Immature natural killer cell (primary cell): ENCODE data around the gene LYRM7. TPM values are rescaled to one million over a fixed set of nuclear protein-coding genes. Genes with fewer than 3 reads are reported as not detected.
"Not testable (repeated sequence)": the region's sequence is repeated elsewhere in the genome, so short reads cannot be mapped to it uniquely, and the experiment has no call there.

ENCODE experiments used
- DNase-seq, 3 donors: peaks; one replicate each; pipeline ENCODE4 v3.0.0; 2022; ENCODE audit warnings: mixed read lengths in 1 of 3
- H3K27ac Mint-ChIP-seq, 6 donors: one replicate each; pipeline ENCODE4 v1.8.0; 2020; ENCODE audit warnings: mixed read lengths in 6 of 6, mild to moderate bottlenecking in 5 of 6, inconsistent platforms in 4 of 6, moderate library complexity in 3 of 6
- H3K27me3 Mint-ChIP-seq, 3 donors: one replicate each; pipeline ENCODE4 v1.8.0; 2020 to 2021; ENCODE audit warnings: low read depth in 3 of 3, mild to moderate bottlenecking in 3 of 3, mixed read lengths in 3 of 3, moderate library complexity in 3 of 3, inconsistent platforms in 1 of 3
- H3K36me3 Mint-ChIP-seq, 3 donors: one replicate each; pipeline ENCODE4 v1.8.0; 2020; ENCODE audit warnings: mixed read lengths in 3 of 3, inconsistent platforms in 2 of 3, mild to moderate bottlenecking in 2 of 3
- H3K4me1 Mint-ChIP-seq, 2 donors: one replicate each; pipeline ENCODE4 v1.8.0; 2020; ENCODE audit warnings: inconsistent platforms in 2 of 2, mild to moderate bottlenecking in 2 of 2, mixed read lengths in 2 of 2, moderate library complexity in 1 of 2
- H3K4me3 Mint-ChIP-seq, 5 donors: one replicate each; pipeline ENCODE4 v1.8.0; 2020; ENCODE audit warnings: mild to moderate bottlenecking in 5 of 5, mixed read lengths in 5 of 5, inconsistent platforms in 3 of 5, moderate library complexity in 3 of 5
- H3K9me3 Mint-ChIP-seq, 6 donors: one replicate each; pipeline ENCODE4 v1.8.0; 2020; ENCODE audit warnings: mild to moderate bottlenecking in 6 of 6, mixed read lengths in 6 of 6, inconsistent platforms in 4 of 6, moderate library complexity in 3 of 6
- polyA plus RNA-seq, 3 donors: library from polyadenylated mRNA; unstranded; fragments of 300-500 nt; fragmentation: Illumina TruSeq; gene quantifications; one replicate each; pipeline ENCODE4 v1.2.3, GENCODE V29; 2021

LYRM7 gene
- polyA plus RNA-seq, 3 donors from 2014 or later, result 5.0 to 8.7 (median 6.7) TPM

DNA sequence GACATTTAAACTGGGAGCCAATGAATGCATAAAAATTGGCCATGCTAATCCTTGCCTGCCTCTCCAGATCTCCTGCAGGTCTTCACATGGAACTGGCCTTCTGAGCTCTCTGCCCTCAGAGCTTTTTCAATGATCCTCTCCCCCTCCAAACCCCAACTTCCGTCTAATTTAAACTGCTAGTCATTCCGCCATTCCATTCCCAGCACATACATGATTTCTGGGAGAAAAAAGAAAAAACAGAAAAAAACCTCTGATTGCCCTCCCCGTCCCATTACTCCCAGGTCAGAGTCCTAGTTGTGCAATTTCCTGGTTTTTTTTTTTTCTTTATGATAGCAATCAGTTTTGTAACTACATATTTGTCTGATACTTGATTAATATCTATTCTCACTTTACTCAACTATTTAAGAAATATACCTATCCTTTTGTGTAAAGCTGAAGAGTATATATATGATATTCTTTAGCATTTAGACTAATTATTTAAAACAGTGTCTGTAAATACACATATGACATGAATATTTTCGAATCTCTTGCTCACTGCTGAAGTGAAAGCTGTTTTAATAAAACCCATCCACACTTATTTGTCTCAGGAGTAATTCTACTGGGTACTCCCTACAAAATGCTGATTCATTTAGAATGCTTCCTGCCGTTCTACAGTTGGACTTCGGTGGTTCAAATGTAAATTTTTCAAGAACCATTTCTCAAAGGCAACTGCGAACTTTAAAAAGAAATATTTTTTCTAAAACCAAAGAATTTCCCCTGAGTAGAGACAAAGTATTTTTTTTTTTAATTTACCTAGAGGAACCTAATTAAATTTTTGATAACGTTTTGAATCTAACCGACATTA lies 7.2 kb upstream of the LYRM7 start:
- H3K9me3 Mint-ChIP-seq, result no peaks in the 10 kb centered on the region
- H3K36me3 Mint-ChIP-seq, result peaks cover 0 to 30% (median 7%) of the 10 kb centered on the region in 3 donors
- DNase-seq, result no peak
- H3K27me3 Mint-ChIP-seq, result peaks cover 7 to 9% (median 8%) of the 10 kb centered on the region in 3 donors
- peak overlapping the region; percentile 90 to 98 (median 94) for H3K27ac Mint-ChIP-seq
- peaks cover 33 to 69% of the 10 kb centered on the region in 2 donors for H3K4me1 Mint-ChIP-seq
- H3K4me3 Mint-ChIP-seq, result peak overlapping the region; percentile 84 to 95 (median 94)

- peak; percentile 68 to 71 (median 69) for DNase-seq
- H3K9me3 Mint-ChIP-seq, result no peaks in the 10 kb centered on the region
- peak overlapping the region; percentile 95 to 98 (median 97) for H3K4me3 Mint-ChIP-seq
- H3K27me3 Mint-ChIP-seq, result peaks cover 5 to 9% (median 8%) of the 10 kb centered on the region in 3 donors
- H3K4me1 Mint-ChIP-seq, result peaks cover 33 to 67% of the 10 kb centered on the region in 2 donors
- peaks cover 0 to 21% (median 3%) of the 10 kb centered on the region in 3 donors for H3K36me3 Mint-ChIP-seq
- H3K27ac Mint-ChIP-seq, result peak overlapping the region; percentile 94 to 98 (median 97)
Observed at GRCh38 chr5:131164191-131165118, 6.3 kb upstream of the LYRM7 start.

DNA sequence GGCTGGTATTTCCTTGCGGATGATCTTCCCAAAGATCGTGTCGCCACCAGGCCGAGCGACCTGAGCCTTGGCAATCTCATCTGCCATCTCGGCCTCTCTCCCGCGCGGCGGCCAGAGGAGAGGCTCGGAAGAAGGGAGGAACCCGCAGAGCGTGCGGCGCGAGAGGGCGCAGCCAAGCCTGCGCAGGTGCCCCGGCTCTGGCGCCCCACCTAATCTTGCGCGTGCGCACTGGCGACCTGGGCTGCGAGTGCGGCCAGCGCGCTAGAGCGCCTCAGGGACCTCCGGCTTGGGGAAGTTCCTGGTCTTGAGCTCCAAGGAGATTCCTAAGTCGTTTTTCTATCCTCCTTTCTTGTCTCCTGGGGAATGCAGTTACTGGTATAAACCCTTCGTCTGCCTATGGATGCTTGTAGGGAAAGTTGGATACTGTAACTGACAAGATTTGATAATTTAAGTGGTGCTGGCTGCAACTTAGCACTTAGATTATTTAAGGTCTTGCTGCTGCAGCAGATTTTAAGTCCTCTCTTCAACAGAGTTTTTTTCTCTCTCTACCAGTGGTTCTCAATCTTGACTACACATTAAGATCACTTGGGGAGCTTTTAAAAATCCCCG lies 5.5 kb upstream of the LYRM7 start, which contains the start of gene HINT1:
HINT1 (minus strand) TSS at position 138 of the 609 bp plus-strand sequence; CDS start at position 87, 51 bp downstream.
- H3K27ac Mint-ChIP-seq, result peak within 1 kb of the TSS; percentile 94 to 98 (median 97)
- DNase-seq, result peak; percentile 90 to 93 (median 92)
- peaks cover 0 to 17% (median 3%) of the 10 kb centered on the region in 3 donors for H3K36me3 Mint-ChIP-seq
- H3K9me3 Mint-ChIP-seq, result no peaks in the 10 kb centered on the region
- H3K4me3 Mint-ChIP-seq, result peak within 1 kb of the TSS; percentile 95 to 98 (median 97)
- peaks cover 38 to 68% of the 10 kb centered on the region in 2 donors for H3K4me1 Mint-ChIP-seq
- H3K27me3 Mint-ChIP-seq, result peaks cover 5 to 9% (median 8%) of the 10 kb centered on the region in 3 donors

DNA sequence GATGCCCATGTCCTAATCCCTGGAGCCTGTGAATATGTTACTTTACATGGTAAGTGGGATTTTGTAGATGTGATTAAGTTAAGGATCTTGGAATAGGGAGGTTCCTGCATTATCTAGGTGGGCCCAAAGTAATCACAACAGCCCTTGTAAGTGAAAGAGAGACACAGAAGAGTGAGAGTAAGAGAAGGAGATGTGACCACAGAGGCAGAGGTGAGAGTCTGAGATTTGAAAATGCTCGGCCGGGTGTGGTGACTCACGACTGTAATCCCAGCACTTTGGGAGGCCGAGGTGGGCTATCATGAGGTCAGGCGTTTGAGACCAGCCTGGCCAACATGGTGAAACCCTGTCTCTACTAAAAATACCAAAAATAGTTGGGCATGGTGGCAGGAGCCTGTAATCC lies 3.1 kb upstream of the LYRM7 start:
- DNase-seq, result no peak
- H3K4me3 Mint-ChIP-seq, result peak overlapping the region in 1 of 5 donors; percentile 50
- peaks cover 0 to 4% (median 0%) of the 10 kb centered on the region in 3 donors for H3K36me3 Mint-ChIP-seq
- peaks cover 5 to 13% (median 8%) of the 10 kb centered on the region in 3 donors for H3K27me3 Mint-ChIP-seq
- H3K4me1 Mint-ChIP-seq, result peaks cover 52 to 68% of the 10 kb centered on the region in 2 donors
- no peaks in the 10 kb centered on the region for H3K9me3 Mint-ChIP-seq
- H3K27ac Mint-ChIP-seq, result peak overlapping the region in 1 of 6 donors; percentile 29

GRCh38 chr5:131169810-131170539 lies 769 bp upstream of the LYRM7 start:
- Mint-ChIP-seq H3K36me3 (no peaks in the 10 kb centered on the region), H3K4me3 (peak overlapping the region; percentile 93 to 99 (median 96)), H3K27me3 (peaks cover 4 to 8% (median 7%) of the 10 kb centered on the region in 3 donors), H3K9me3 (no peaks in the 10 kb centered on the region), H3K4me1 (peaks cover 36 to 55% of the 10 kb centered on the region in 2 donors), H3K27ac (peak overlapping the region; percentile 93 to 98 (median 94))
- DNase-seq, result no peak

DNA sequence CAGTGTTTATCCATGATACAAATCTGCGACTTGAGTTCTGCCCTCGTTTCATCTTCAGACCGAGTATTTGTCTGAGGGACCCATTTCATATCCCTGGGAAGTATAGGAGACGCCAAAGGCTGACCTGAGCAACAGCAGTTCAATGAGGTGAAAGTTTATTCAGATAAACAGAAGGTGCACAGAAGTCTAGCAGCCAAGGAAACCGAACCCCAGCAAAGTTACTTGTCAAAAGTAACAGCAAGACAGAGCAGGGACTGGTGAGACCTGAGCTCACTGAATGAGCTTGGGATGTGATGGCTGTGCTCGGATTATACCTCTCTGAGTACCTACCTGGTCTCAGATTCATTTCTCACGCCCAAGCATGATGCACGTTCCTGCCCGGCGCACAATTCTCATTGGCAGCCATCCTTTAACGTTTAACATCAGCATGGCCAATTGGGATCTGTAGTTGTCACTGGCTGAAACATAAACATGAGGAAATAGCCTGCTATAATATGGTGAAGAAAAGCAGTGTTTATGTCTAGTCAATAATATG lies 599 bp downstream of the LYRM7 start:
- H3K27me3 Mint-ChIP-seq, result peaks cover 1 to 4% (median 3%) of the 10 kb centered on the region in 3 donors
- H3K36me3 Mint-ChIP-seq, result peaks cover 0 to 3% (median 0%) of the 10 kb centered on the region in 3 donors
- DNase-seq, result no peak
- H3K27ac Mint-ChIP-seq, result peak overlapping the region; percentile 93 to 98 (median 94)
- H3K9me3 Mint-ChIP-seq, result no peaks in the 10 kb centered on the region
- peaks cover 25 to 43% of the 10 kb centered on the region in 2 donors for H3K4me1 Mint-ChIP-seq
- peak overlapping the region; percentile 93 to 99 (median 96) for H3K4me3 Mint-ChIP-seq

DNA sequence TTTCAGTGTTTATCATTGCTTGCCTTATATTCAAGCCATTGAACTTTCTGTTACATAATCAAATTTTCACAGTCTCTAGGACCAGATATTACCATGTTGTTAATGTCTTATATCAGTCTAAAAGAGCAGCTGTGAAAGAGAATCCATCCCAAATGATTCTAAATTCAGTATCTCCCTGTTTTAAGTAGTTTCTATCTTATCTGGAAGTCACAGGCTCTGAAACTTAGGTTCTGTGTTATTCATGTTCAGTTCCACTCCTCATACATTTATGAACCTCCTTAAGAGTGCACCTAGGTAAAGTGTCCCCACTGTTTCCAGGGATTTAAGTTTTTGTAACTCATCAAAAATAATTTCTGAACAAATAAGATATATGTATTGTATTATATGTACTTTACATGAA lies 9.7 kb downstream of the LYRM7 start:
- Mint-ChIP-seq H3K36me3 (peaks cover 4 to 8% (median 6%) of the 10 kb centered on the region in 3 donors), H3K27me3 (peaks cover 0 to 1% (median 0%) of the 10 kb centered on the region in 3 donors), H3K4me1 (no peaks in the 10 kb centered on the region), H3K27ac (no peak overlapping the region), H3K4me3 (no peak overlapping the region), H3K9me3 (no peaks in the 10 kb centered on the region)
- DNase-seq, result no peak

- no peak for DNase-seq
- Mint-ChIP-seq H3K4me3 (no peak overlapping the region), H3K9me3 (no peaks in the 10 kb centered on the region), H3K36me3 (peaks cover 4 to 6% (median 5%) of the 10 kb centered on the region in 3 donors), H3K4me1 (no peaks in the 10 kb centered on the region), H3K27me3 (no peaks in the 10 kb centered on the region), H3K27ac (no peak overlapping the region)
Observed at GRCh38 chr5:131182839-131183238, 12.1 kb downstream of the LYRM7 start.

- Mint-ChIP-seq H3K36me3 (peaks cover 9 to 14% (median 10%) of the 10 kb centered on the region in 3 donors), H3K9me3 (no peaks in the 10 kb centered on the region), H3K4me3 (no peak overlapping the region), H3K27me3 (no peaks in the 10 kb centered on the region), H3K27ac (no peak overlapping the region), H3K4me1 (no peaks in the 10 kb centered on the region)
- no peak for DNase-seq
Observed at GRCh38 chr5:131185523-131186104, 14.9 kb downstream of the LYRM7 start.

DNA sequence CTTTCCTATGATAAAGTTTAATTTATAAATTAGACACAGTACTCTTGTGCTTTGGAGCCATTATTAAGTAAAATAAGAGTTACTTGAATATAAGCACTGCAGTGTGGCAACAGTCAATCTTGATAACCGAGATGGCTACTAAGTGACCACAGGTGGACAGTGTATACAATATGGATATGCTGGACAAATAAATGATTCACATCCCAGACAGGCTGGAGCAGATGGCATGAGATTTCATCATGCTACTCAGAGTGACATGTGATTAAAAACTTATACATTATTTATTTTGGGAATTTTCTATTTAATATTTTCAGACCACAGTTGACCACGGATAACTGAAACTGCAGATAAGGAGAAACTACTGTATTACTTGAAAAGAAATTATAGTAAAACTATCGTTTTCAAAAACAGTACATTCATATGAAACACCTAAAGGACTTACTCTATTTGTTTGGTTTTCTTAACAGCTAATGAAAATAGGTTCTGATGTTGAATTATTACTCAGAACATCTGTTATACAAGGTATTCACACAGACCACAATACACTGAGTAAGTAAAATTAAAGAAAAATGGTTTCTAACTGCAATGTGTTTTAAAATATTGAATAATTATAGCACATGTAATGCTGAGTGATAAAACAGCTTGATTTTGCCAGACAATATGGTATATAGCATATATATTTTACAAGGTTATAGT lies 16.0 kb downstream of the LYRM7 start:
- no peaks in the 10 kb centered on the region for H3K9me3 Mint-ChIP-seq
- H3K27me3 Mint-ChIP-seq, result no peaks in the 10 kb centered on the region
- no peaks in the 10 kb centered on the region for H3K4me1 Mint-ChIP-seq
- DNase-seq, result no peak
- H3K4me3 Mint-ChIP-seq, result no peak overlapping the region
- H3K27ac Mint-ChIP-seq, result no peak overlapping the region
- H3K36me3 Mint-ChIP-seq, result peaks cover 9 to 16% (median 10%) of the 10 kb centered on the region in 3 donors

DNA sequence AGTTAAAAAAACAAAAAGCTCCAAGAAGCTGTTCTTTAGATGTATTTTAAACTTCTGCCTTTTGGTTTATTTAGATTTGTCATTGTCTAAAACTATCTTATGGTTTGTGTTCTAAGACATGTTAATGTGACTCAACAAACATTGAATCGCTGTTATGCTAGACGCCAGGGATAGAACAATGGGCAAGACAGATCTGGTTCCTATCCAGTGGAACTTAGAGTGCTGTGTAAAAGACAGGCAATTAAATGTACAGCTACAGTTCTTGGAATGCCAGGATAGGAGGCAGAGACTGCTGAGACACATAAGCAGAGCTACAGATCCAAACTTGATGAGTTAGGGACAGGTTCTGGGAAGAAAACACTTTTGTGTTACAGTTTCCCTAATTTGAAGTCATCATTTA lies 22.4 kb downstream of the LYRM7 start:
- H3K4me3 Mint-ChIP-seq, result no peak overlapping the region
- no peak overlapping the region for H3K27ac Mint-ChIP-seq
- no peaks in the 10 kb centered on the region for H3K9me3 Mint-ChIP-seq
- H3K27me3 Mint-ChIP-seq, result no peaks in the 10 kb centered on the region
- H3K4me1 Mint-ChIP-seq, result no peaks in the 10 kb centered on the region
- H3K36me3 Mint-ChIP-seq, result peaks cover 5 to 15% (median 5%) of the 10 kb centered on the region in 3 donors
- DNase-seq, result no peak

GRCh38 chr5:131193897-131194296 lies 23.2 kb downstream of the LYRM7 start:
- not testable (repeated sequence) for H3K4me1 Mint-ChIP-seq, DNase-seq, H3K4me3 Mint-ChIP-seq, H3K9me3 Mint-ChIP-seq, H3K27ac Mint-ChIP-seq, H3K27me3 Mint-ChIP-seq
- peaks cover 0 to 10% (median 5%) of the 10 kb centered on the region in 3 donors for H3K36me3 Mint-ChIP-seq
